SJSA1 (cell line): Measurements from ENCODE around the gene ANKFN1. TPM values are rescaled to one million over a fixed set of nuclear protein-coding genes. Genes with fewer than 3 reads are reported as not detected.

Experiments
- DNase-seq, 2 experiments: peaks; one replicate each; pipeline ENCODE4 v3.0.0-alpha.2; 2015 to 2020; ENCODE audit warnings: low spot score in 2 of 2, low read depth in 1 of 2
- H3K27ac ChIP-seq: fragments of 250-450 bp; sonication (Bioruptor Pico); 2 replicates; pipeline ENCODE4 v1.5.1; 2020; ENCODE audit warnings: mild to moderate bottlenecking, moderate library complexity
- H3K27me3 ChIP-seq: fragments of 250-450 bp; sonication (Bioruptor Pico); replicated peaks from 2 replicates; pipeline ENCODE4 v1.5.1; 2020; ENCODE audit warnings: mild to moderate bottlenecking, moderate library complexity
- H3K36me3 ChIP-seq: fragments of 250-450 bp; sonication (Bioruptor Pico); 2 replicates; pipeline ENCODE4 v1.5.1; 2020; ENCODE audit warnings: mild to moderate bottlenecking
- H3K4me1 ChIP-seq: fragments of 250-450 bp; sonication (Bioruptor Pico); replicated peaks from 2 replicates; pipeline ENCODE4 v1.6.1; 2021; ENCODE audit warnings: mild to moderate bottlenecking
- H3K4me3 ChIP-seq: fragments of 250-450 bp; sonication (Bioruptor Pico); 2 replicates; pipeline ENCODE4 v1.5.1; 2020; ENCODE audit warnings: mild to moderate bottlenecking
- H3K9me3 ChIP-seq: fragments of 250-450 bp; sonication (Bioruptor Pico); replicated peaks from 2 replicates; pipeline ENCODE4 v1.5.1; 2020; ENCODE audit warnings: mild to moderate bottlenecking
- total RNA-seq: library from RNA; depleted of rRNA; stranded (reverse); fragments of >200 nt; shearing (Covaris generic); gene quantifications from 2 replicates; pipeline ENCODE4 v1.2.3, GENCODE V29; 2014

Gene ANKFN1
- total RNA-seq, 1 experiment from 2014 or later: 0.32 TPM

DNA sequence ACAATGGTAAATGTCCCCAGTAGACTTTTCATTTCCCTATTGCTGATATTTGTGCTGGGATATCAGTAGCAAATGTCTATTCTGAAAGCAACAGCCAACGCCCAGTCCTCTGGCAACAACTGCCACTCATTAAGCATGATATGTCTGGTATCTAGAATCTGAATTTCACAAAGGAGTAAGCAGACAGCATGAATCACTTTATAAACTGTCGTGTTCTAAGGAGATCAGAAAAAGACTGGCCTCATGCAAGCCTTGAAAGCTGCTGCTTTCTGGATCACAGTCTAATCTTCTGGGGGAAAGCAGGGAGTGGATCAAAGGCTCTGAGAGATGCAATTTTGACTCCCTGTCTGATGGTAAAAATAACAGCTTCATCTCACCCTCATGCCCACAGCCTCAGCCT is 287.1 kb downstream of the ANKFN1 start:
- Histone ChIP-seq H3K4me1 (peaks cover 45% of the 10 kb centered on the region), H3K27ac (peak overlapping the region; percentile 90), H3K9me3 (no peaks in the 10 kb centered on the region), H3K36me3 (no peaks in the 10 kb centered on the region), H3K27me3 (no peaks in the 10 kb centered on the region), H3K4me3 (no peak overlapping the region)
- DNase-seq: peak; percentile 77 to 92

DNA sequence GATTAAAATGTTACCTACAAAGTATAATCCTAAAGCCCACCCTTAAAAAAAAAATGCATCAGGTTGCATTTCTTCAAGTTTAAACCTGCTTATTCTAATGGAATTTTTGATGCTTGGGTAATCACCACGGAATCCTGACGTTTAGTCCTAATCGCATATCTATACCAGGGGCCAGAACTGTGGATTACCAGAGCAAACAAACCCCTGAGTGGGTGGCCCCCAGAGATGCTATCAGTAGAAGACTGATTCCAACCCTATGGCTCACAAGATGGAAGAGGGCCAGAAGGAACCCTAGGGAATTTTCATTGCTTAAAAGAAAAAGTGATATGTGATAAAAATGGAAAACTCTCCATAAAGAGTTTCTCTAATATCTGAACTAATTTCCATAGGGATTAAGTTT is 288.0 kb downstream of the ANKFN1 start:
- Histone ChIP-seq H3K9me3 (no peaks in the 10 kb centered on the region), H3K4me1 (peaks cover 45% of the 10 kb centered on the region), H3K4me3 (no peak overlapping the region), H3K36me3 (no peaks in the 10 kb centered on the region), H3K27me3 (no peaks in the 10 kb centered on the region), H3K27ac (peak overlapping the region; percentile 90)
- DNase-seq: peak; percentile 93 to 95

DNA sequence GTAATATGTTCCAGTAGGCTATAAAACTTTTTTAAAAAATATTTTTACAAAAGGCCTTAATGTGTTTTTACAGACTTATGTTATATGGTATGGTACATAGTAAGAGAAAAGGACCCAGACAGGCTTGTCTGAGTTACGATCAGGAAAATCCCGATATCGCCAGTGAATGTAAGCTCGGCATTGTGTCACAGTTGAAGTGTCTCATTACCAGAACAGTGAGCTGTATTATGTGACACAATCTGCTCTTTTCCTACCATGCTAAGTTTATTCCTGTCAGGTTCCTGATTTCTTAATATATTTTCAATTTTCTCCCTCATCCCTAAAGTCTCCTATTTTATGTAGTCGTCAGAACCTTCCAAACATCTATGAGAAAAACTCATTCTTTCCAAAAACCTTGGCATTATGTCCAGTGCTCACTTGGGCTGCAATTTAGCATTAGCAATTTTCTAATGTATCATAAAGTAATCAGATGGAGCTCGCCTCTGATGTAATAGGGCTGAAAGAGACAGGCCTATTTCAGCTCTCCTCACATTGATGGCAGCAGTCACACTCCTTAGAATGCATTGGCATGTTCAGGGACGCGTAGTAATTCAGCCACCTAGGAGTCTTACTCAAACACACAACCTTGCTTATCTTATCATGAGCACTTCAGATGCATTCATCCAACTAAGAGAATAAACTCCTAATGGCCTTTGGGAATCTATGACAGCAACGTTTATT is 292.6 kb downstream of the ANKFN1 start:
- Histone ChIP-seq H3K4me3 (no peak overlapping the region), H3K27me3 (no peaks in the 10 kb centered on the region), H3K4me1 (peaks cover 24% of the 10 kb centered on the region), H3K36me3 (no peaks in the 10 kb centered on the region), H3K9me3 (no peaks in the 10 kb centered on the region), H3K27ac (no peak overlapping the region)
- no peak for DNase-seq

DNA sequence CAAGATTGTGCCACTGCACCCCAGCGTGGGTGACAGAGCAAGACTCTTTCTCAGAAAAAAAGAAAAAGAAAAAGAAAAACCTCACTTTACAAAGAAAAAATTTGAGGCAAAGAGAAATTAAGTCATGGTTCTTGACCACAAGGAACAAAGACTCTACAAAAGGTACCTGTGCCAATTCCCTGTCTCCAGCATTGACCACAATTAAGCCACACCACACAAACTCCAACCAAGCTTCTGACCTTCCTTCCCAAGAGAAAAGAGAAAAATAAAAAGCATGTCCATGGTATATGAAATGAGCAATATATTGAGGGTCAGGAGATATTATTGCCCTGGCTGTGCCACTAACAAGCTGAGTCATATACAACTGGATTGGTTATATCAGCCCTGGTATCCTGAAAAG is 293.9 kb downstream of the ANKFN1 start:
- no peaks in the 10 kb centered on the region for H3K27me3 ChIP-seq
- H3K4me3 ChIP-seq: no peak overlapping the region
- peaks cover 11% of the 10 kb centered on the region for H3K4me1 ChIP-seq
- no peak overlapping the region for H3K27ac ChIP-seq
- H3K9me3 ChIP-seq: no peaks in the 10 kb centered on the region
- no peaks in the 10 kb centered on the region for H3K36me3 ChIP-seq
- no peak for DNase-seq

DNA sequence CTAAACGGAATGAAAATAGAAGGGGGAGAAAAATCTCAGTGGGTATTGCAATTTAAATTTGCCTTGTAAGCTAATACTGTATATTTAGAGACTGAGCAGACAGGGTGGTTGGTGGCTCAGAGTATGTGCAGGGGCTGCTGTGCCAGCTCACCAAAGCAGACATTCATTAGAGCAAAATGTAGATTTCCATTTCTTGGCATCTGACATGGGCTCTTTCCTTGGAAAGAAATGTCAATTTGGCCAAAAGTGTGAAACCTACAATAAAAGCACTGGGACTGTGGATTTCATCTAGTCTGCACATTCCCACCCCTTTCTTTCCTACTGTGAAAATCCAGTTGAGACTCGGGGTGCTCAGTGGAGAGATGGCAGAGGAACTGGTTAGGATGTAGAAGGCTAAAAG is 295.1 kb downstream of the ANKFN1 start:
- H3K4me1 ChIP-seq: peaks cover 10% of the 10 kb centered on the region
- H3K4me3 ChIP-seq: no peak overlapping the region
- DNase-seq: no peak
- H3K27ac ChIP-seq: no peak overlapping the region
- H3K9me3 ChIP-seq: no peaks in the 10 kb centered on the region
- H3K36me3 ChIP-seq: no peaks in the 10 kb centered on the region
- H3K27me3 ChIP-seq: no peaks in the 10 kb centered on the region

DNA sequence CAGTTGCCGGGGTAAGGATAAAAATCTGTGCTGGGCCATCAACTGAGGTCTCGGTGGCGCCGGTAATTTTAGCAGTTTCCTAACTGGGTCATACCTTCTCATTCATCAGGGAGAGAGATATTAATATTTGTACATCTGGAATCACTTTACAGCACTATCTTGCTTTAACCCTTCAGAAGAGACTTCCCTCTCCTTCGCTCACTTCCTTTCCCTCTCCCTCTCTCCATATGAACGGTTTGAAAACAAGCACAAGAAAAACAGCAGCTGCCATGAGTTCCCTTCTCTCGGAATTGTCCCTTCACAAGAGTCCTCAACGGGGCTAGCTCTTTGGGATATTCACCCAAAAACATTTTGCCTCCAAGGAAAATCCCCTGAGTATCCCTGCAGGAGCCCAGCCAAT is 295.9 kb downstream of the ANKFN1 start:
- Histone ChIP-seq H3K9me3 (no peaks in the 10 kb centered on the region), H3K27me3 (no peaks in the 10 kb centered on the region), H3K36me3 (no peaks in the 10 kb centered on the region), H3K27ac (no peak overlapping the region), H3K4me1 (peaks cover 10% of the 10 kb centered on the region), H3K4me3 (no peak overlapping the region)
- DNase-seq: no peak

DNA sequence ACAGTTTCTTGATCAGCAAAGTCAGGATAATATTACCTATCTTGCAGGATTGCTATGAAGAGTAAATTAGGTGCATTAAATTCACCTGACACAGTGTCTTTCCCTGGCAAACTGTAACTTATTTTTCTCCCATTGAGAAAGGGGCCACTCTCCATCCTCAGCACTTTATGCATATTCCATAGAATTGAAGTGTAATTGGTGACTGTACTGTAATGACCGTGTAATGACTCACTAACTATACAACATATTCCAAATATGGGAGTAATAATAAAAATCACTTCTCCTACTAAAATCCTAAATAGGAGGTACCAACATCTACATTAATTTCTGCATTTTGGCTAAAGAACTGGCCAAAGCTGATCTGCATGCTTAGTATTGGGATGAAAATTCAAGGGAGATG is 298.4 kb downstream of the ANKFN1 start:
- H3K27me3 ChIP-seq: no peaks in the 10 kb centered on the region
- H3K36me3 ChIP-seq: no peaks in the 10 kb centered on the region
- H3K9me3 ChIP-seq: no peaks in the 10 kb centered on the region
- no peak for DNase-seq
- H3K4me3 ChIP-seq: no peak overlapping the region
- H3K27ac ChIP-seq: no peak overlapping the region
- peaks cover 10% of the 10 kb centered on the region for H3K4me1 ChIP-seq

DNA sequence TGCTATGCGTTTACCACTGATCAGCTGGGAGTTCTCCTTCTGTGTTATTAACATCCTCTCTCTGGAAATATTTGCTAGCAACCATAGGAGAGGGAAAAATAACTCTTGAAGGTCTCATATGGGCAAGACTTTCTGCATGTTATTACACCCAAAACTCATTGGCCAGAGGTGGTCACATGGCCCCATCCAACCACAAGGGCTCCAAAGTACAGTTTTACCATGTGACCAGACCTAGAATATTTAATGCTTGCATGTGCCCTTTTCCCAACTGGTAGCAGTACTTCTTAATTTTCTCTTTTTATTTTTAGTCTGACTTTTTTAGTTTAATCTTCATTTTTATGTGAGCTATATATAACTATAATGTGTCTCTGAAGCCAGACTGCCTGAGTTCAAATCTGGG is 299.2 kb downstream of the ANKFN1 start:
- no peak overlapping the region for H3K27ac ChIP-seq
- DNase-seq: no peak

GRCh38 chr17:56457501-56457900 is 304.2 kb downstream of the ANKFN1 start:
- DNase-seq: no peak
- Histone ChIP-seq H3K36me3 (no peaks in the 10 kb centered on the region), H3K27ac (no peak overlapping the region), H3K27me3 (no peaks in the 10 kb centered on the region), H3K4me3 (no peak overlapping the region), H3K9me3 (no peaks in the 10 kb centered on the region), H3K4me1 (no peaks in the 10 kb centered on the region)

More for the DNA sequence above, 299.2 kb downstream of the ANKFN1 start:
- Histone ChIP-seq H3K4me1 (peaks cover 10% of the 10 kb centered on the region), H3K4me3 (no peak overlapping the region), H3K9me3 (no peaks in the 10 kb centered on the region), H3K27me3 (no peaks in the 10 kb centered on the region), H3K36me3 (no peaks in the 10 kb centered on the region)

DNA sequence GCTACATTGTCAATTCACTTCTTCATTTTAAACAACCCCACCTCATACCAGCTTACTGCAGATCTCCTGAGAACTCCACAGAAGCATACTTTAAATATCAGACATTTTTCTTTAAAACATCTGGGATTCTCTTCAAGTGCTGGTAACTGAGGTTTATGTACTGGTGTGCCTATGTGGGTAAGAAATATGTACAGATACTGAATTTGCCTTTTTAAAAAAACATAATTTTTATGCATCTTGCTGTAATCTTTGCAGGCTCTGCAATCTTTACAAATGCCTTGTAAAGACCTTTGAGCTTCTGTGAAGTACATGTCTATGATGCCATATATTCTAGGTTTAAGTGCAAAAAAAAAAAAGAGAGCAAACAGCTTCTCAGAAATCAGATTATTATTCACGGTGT is 312.6 kb downstream of the ANKFN1 start:
- DNase-seq: no peak
- Histone ChIP-seq H3K4me1 (no peaks in the 10 kb centered on the region), H3K4me3 (no peak overlapping the region), H3K36me3 (no peaks in the 10 kb centered on the region), H3K9me3 (no peaks in the 10 kb centered on the region), H3K27me3 (no peaks in the 10 kb centered on the region), H3K27ac (no peak overlapping the region)

GRCh38 chr17:56468840-56469239 is 315.6 kb downstream of the ANKFN1 start:
- Histone ChIP-seq H3K4me1 (no peaks in the 10 kb centered on the region), H3K27ac (no peak overlapping the region), H3K36me3 (no peaks in the 10 kb centered on the region), H3K9me3 (no peaks in the 10 kb centered on the region), H3K4me3 (no peak overlapping the region), H3K27me3 (no peaks in the 10 kb centered on the region)
- DNase-seq: no peak

- no peak overlapping the region for H3K4me3 ChIP-seq
- DNase-seq: no peak
- H3K9me3 ChIP-seq: no peaks in the 10 kb centered on the region
- H3K36me3 ChIP-seq: no peaks in the 10 kb centered on the region
- H3K27ac ChIP-seq: no peak overlapping the region
- H3K27me3 ChIP-seq: no peaks in the 10 kb centered on the region
- no peaks in the 10 kb centered on the region for H3K4me1 ChIP-seq
These were observed 318.4 kb downstream of the ANKFN1 start for GRCh38 chr17:56471696-56472095.

DNA sequence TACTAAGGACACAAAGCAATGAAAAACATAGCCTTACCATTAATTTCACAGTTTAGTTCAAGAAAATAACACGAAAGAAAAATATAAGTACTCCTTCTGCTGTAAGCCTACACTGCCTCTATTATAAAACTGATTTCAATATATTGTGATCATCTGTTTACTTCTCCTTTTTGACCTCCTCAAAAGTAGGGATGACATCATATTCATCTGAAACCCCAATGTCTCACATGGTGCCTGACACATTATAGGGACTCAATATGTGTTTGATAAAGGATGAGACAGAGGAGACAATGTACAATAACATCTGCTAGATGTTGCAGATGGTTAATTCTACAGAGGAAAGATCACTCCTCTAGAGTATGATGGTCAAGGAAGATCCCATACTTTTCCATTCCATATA is 321.8 kb downstream of the ANKFN1 start:
- no peak overlapping the region for H3K4me3 ChIP-seq
- H3K36me3 ChIP-seq: no peaks in the 10 kb centered on the region
- no peak overlapping the region for H3K27ac ChIP-seq
- no peaks in the 10 kb centered on the region for H3K9me3 ChIP-seq
- no peaks in the 10 kb centered on the region; the same call in 1 of the 2 replicates for H3K4me1 ChIP-seq
- H3K27me3 ChIP-seq: no peaks in the 10 kb centered on the region
- DNase-seq: no peak

- no peaks in the 10 kb centered on the region for H3K27me3 ChIP-seq
- DNase-seq: peak in 1 of 2 experiments; percentile 61
- H3K36me3 ChIP-seq: no peaks in the 10 kb centered on the region
- no peak overlapping the region for H3K4me3 ChIP-seq
- H3K27ac ChIP-seq: no peak overlapping the region
- H3K4me1 ChIP-seq: no peaks in the 10 kb centered on the region; the same call in 1 of the 2 replicates
- H3K9me3 ChIP-seq: no peaks in the 10 kb centered on the region
These were observed 325.7 kb downstream of the ANKFN1 start for GRCh38 chr17:56478836-56479447.
